Psoas muscle (tissue), 8 donors: Measurements from ENCODE around the gene MXD1. TPM values are rescaled to one million over a fixed set of nuclear protein-coding genes. Genes with fewer than 3 reads are reported as not detected.

Experiments used
- ATAC-seq, 4 donors: fragments of 200-7000 bp; cut with Tn5 transposase; one replicate each; pipeline ENCODE4 v1.9.1; 2020; ENCODE audit warnings: moderate library complexity in 3 of 4, mild to moderate bottlenecking in 2 of 4
- DNase-seq, 2 donors: peaks; one replicate each; pipeline ENCODE4 v3.0.0-alpha.2; 2020
- H3K27ac ChIP-seq: fragments of 200-600 bp; one replicate; pipeline ENCODE4 v1.8.0; 2022
- H3K27me3 ChIP-seq, 3 donors: fragments of 200-600 bp in 1 of 3; one replicate each; pipeline versions ENCODE4 v1.6.1 to v1.8.0; 2013 to 2022; ENCODE audit warnings: low read length in 2 of 3, mild to moderate bottlenecking in 2 of 3, moderate library complexity in 1 of 3; ENCODE audit not compliant: insufficient read depth in 3 of 3
- H3K36me3 ChIP-seq, 2 donors: fragments of 200-600 bp in 1 of 2; one replicate each; pipeline versions ENCODE4 v1.6.1 to v1.8.0; 2013 to 2022; ENCODE audit warnings: low read depth in 1 of 2, mild to moderate bottlenecking in 1 of 2, moderate library complexity in 1 of 2; ENCODE audit not compliant: insufficient read depth in 1 of 2
- H3K4me1 ChIP-seq: fragments of 200-600 bp; one replicate; pipeline ENCODE4 v1.8.0; 2022
- H3K4me3 ChIP-seq: fragments of 200-600 bp; one replicate; pipeline ENCODE4 v1.8.0; 2022; ENCODE audit warnings: mild to moderate bottlenecking
- H3K9me3 ChIP-seq: fragments of 200-600 bp; one replicate; pipeline ENCODE4 v1.8.0; 2022
- CTCF ChIP-seq: fragments of 200-600 bp; IDR thresholded peaks from one replicate; pipeline ENCODE4 v1.8.0; 2022; ENCODE audit warnings: antibody characterized with exemption
- WGBS, 3 donors: extraction: QIAGEN DNeasy Blood & Tissue Kit; methylation state at CpG; one replicate each; pipeline versions ENCODE4 v1.1.6 to v1.1.7; 2013; 5-methylcytosine and 5-hydroxymethylcytosine counted together
- intact Hi-C, 2 donors: fragments of 100-400 bp; cut with DNase I; formaldehyde crosslinking; loops; one replicate each; pipeline versions ENCODE4 v1.11.0 to v1.14.2; 2022
- polyA plus RNA-seq, 3 donors: library from polyadenylated mRNA; stranded (reverse); fragments of 200-250 nt; gene quantifications; one replicate each; pipeline ENCODE4 v1.2.3, GENCODE V29; 2013
- total RNA-seq, 4 donors: library from RNA; stranded (reverse); fragmentation: NEBNext Ultra II Directional in 2 of 4; extraction: Animal tissue kit (Norgen Biotek cat#: 25700) in 2 of 4; gene quantifications; one replicate each; pipeline versions ENCODE4 v1.2.1 to v1.2.4, GENCODE V29; 2021 to 2023
- donor health status: healthy with polysubstance abuse.
- donor health status: DM: no; HTN: no; CAD: no; lungs with moderate emphysema.
- donor health status: Bipolar disorder and iron deficiency.
- donor health status: healthy.
- donor health status: DM: yes; HTN: yes; CAD: no.
- donor health status: DM: no; HTN: no; CAD: no.
- donor health status: DM: no; HTN: no; CAD: no.
- donor health status: DM: yes; HTN: yes; CAD: no.

MXD1 gene
- total and polyA plus RNA-seq, 7 donors = 2.8 to 11.9 (median 6.4) TPM

GRCh38 chr2:69979902-69980807, 65.2 kb downstream of the MXD1 start:
- H3K27me3 ChIP-seq = no peaks in the 10 kb centered on the region
- H3K27ac ChIP-seq = no peak overlapping the region
- H3K4me3 ChIP-seq = no peak overlapping the region
- intact Hi-C loops = no loop called here
- WGBS, 3 donors = 84 to 86% (median 85%) methylated on average over 8 of the region's 8 CpGs
- ATAC-seq (no peak), DNase-seq (no peak)
- no peaks in the 10 kb centered on the region for H3K36me3 ChIP-seq
- H3K4me1 ChIP-seq = no peaks in the 10 kb centered on the region
- H3K9me3 ChIP-seq = no peaks in the 10 kb centered on the region
- no peak for TF ChIP-seq CTCF

- TF ChIP-seq CTCF = no peak
- no peak for DNase-seq
- Histone ChIP-seq H3K9me3 (no peaks in the 10 kb centered on the region), H3K36me3 (no peaks in the 10 kb centered on the region), H3K4me1 (no peaks in the 10 kb centered on the region), H3K4me3 (no peak overlapping the region), H3K27ac (no peak overlapping the region), H3K27me3 (no peaks in the 10 kb centered on the region)
- intact Hi-C loops = no loop called here
- no peak for ATAC-seq
- WGBS, 3 donors = 86 to 94% (median 91%) methylated on average over 3 of the region's 3 CpGs
These were observed 68.6 kb downstream of the MXD1 start for GRCh38 chr2:69983392-69983966.

- Histone ChIP-seq H3K9me3 (no peaks in the 10 kb centered on the region), H3K27ac (no peak overlapping the region), H3K27me3 (no peaks in the 10 kb centered on the region), H3K4me3 (no peak overlapping the region), H3K36me3 (no peaks in the 10 kb centered on the region), H3K4me1 (no peaks in the 10 kb centered on the region)
- WGBS, 3 donors = 95 to 96% (median 96%) methylated on average over 3 of the region's 3 CpGs
- DNase-seq (no peak), ATAC-seq (peak in 1 of 4 donors; percentile 12)
- no peak for TF ChIP-seq CTCF
- intact Hi-C loops = no loop called here
These were observed 70.3 kb downstream of the MXD1 start for GRCh38 chr2:69985216-69985615.

GRCh38 chr2:69985688-69986087, 70.8 kb downstream of the MXD1 start:
- no peak for TF ChIP-seq CTCF
- DNase-seq (peak; percentile 35 to 62), ATAC-seq (peak in 1 of 4 donors; percentile 31)
- intact Hi-C loops = no loop called here
- Histone ChIP-seq H3K9me3 (no peaks in the 10 kb centered on the region), H3K36me3 (no peaks in the 10 kb centered on the region), H3K27me3 (no peaks in the 10 kb centered on the region), H3K27ac (no peak overlapping the region), H3K4me3 (no peak overlapping the region), H3K4me1 (no peaks in the 10 kb centered on the region)
- WGBS, 3 donors = 85 to 92% (median 88%) methylated on average over 10 of the region's 10 CpGs
